NCI-H345 treated with DMSO at 0.1 percent for 48 hours (cell line): Measurements from ENCODE around the gene ZNF319.

ENCODE experiments used
- DNase-seq: peaks from one replicate; lab custom pipeline; 2025; ENCODE audit not compliant: unreplicated experiment; lab: John Stamatoyannopoulos, UW

The ZNF319 gene

DNA sequence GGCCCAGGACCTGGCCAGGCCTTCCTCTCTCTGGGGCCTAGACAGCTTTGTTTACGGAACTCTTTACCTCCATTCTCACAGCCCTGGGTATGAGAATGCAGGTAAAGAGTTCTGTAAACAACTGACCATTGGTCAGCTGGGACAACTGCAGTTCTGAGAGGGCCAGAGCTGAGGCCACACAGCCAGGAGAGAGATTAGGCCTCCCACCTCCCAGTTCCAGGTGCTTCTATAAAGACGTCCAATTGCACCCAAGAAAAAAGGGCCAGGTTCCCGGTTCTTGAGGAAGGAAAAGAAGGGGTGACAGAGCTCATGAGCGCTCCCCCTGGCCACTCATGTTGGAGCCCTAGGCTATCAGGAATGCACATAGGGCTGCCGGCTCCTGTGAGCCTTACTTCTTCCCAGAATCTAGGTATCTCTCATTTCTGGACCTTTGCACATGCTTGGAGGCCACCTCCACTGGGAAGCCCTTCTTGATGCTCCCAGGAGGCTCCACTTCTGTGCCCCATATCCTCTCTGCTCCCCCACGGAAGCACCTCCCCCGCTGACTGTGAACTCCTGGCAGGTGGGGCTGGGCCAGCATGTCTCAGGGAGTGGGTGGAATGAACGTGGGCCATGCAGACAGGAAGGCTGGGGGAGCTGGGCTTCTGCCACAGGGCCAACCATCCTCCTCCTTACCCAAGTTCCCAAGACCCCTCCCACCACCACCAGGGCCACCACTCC, 42.6 kb downstream of the ZNF319 start:
- DNase-seq, result no peak

DNA sequence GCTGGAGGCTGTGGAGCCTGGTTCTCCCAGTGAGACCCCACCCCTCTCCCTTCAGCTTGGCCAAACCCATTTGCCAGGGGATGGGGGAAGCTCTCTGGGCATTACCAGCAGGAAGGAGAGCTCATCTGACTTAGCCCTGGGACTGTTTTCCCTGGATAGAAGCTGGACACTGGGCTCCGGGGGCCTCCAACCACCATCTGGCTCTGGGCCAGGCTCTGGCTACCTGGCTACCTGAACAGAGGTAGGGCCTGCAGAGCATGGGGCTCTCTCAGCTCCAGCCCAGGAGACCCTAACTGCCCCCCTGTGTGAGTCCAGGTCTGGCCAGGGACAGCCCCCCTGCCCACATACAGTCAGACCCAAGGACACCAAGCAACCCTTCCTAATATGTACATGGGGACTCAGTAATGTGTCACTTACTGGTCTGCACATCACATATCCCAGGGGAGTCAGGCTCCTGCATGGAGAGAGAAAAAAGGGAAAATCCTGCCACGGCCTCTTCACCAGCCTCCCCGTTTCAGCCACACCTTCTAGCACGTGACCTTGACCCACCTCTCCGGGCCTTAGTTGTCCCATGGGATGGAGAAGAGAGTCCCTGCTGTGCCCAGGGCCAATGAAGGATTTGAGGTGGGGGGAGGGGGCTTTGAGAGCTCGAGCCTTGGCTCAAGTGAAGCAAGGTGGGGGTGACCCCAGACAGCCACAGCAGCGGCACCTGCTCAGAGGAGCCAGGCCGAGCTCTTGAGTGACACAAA, 43.4 kb downstream of the ZNF319 start:
- DNase-seq, result no peak

DNA sequence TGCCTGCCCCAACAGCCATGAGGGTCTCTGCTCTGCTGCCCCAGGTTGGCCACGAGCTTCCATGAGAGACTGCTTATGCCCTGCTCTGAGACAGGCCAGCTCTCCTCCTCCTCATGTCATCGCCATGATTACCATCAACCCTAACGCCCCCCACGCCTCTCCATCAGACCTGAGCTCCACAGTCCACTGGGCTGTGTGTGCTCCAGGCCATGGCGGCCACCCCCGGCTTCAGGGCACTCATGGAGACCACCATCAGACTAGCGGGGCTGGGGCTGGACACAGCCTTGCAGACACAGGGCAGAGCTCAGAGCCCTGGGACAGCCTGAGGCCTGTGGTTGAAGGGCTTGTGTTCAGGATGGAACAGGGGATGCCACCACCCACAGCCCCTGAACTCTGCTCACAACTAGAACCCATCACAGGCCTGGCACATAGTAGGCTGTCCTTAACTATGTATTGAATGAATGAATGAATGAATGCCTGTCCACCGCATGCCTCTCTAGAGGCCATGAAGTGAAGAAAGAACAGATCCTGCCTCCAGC, 44.1 kb downstream of the ZNF319 start:
- DNase-seq, result no peak

DNA sequence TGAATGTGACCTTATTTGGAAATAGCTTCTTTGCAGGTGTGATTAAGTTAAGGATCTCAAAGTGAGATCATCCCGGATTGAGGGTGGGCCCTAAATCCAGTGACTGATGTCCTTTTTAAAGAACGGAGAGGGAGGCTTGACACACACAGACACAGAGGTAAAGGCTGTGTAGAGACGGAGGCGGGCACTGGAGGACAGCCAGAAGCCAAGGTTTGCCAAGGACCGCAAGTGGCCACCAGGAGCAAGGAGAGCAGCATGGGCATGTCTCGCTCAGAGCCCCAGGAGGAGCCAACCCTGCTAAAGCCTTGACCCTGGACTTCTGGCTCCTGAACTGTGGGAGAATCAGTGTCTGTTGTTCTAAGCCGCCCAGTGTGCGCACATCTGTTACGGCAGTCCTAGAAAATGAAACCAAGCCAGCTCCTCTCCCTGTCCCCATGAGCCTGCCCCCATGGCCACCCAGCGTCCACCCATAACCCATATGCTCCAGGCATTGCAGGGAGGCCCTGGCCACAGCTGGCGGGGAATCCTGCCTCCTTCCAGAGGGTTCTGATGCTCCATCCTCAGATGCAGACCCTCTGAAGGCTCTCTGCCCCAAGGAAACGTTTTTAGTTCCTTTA, 44.8 kb downstream of the ZNF319 start:
- DNase-seq, result no peak

DNA sequence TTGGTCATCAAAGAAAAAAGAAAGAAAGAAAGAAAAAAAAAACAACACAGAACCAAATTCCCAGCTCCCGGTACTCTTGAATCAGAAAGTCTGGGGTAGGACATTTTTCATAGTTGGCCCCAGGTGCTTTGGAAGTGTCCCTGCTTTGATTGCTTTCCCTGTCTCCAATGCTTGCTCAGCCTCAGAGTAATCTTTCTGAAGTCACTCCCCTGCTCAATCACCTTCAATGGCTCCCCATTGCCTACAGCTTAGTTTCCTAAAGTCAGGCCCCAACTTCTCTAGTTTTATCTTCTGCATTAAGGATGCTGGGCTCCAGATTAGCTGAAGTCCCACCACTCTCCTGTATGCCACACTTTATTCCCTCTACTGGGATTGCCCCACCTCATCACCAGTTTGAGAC, 46.6 kb downstream of the ZNF319 start:
- no peak for DNase-seq

DNA sequence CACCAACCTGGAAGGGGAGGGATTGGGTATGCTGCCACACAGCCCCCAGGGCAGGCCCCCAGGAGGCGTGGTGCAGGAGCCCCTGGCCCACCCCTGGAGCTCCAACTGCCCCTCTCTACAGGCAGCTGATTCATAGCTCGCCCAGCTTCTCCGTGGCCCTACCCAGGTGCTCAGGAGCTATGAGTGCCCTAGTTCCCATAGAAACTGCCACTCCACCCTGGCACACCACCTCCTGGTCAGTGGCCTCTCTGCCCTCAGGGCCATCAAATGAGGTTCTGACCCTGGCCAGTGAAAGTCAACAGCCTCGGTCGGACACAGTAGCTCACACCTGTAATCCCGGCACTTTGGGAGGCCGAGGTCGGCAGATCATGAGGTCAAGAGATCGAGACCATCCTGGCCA, 47.6 kb downstream of the ZNF319 start:
- no peak for DNase-seq

DNA sequence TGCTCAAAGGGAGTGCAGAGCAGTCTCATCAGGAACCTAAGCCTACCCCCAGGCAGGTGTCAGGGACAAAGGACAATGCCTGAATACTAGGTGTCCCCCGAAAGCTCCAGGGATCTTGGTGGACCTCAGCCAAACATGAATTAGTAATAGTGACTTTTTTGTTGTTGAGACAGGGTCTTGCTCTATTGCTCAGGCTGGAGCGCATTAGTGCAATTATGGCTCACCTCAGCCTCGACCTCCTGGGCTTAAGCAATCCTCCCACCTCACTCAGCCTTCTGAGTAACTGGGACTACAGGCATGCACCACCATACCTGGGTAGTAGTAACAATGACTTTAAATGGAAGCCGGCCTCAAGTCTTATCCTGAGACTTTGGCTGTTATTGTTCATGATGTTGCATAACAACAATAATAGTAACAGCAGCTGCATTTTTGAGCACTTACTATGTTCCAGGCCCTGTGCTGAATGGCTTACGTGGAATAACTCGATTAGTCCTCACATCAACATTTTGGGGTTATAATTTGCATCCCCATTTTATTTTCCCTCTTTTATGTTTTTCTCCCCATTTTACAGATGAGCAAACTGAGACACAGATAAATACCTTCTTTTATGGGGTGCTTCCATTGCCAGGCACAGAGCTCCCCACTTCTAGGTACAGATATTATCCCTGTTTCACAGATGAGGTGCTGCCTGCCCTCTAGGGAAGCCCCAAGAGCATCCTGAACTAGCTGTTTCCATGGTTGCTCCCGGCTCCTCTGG, 49.1 kb downstream of the ZNF319 start:
- no peak for DNase-seq

DNA sequence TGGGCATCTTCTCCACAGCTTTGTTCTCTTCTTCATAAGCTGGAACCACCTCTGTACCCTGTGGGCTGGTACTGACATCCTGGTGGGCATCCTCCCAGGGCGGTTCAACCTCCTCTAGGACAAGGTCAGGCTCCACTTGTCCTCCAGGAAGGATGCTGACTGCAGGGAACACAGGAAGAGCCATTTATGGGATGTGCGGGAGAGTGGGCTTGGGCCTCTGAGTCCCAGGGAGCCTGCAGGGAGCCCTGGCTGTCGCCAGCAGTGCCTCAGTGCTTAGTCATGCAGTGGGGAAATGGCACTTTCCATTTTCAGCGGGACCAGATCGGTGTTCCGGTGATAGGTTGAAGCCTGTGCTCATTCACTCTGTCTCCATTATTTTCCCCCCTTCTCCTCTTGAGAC, 50.1 kb downstream of the ZNF319 start:
- no peak for DNase-seq

DNA sequence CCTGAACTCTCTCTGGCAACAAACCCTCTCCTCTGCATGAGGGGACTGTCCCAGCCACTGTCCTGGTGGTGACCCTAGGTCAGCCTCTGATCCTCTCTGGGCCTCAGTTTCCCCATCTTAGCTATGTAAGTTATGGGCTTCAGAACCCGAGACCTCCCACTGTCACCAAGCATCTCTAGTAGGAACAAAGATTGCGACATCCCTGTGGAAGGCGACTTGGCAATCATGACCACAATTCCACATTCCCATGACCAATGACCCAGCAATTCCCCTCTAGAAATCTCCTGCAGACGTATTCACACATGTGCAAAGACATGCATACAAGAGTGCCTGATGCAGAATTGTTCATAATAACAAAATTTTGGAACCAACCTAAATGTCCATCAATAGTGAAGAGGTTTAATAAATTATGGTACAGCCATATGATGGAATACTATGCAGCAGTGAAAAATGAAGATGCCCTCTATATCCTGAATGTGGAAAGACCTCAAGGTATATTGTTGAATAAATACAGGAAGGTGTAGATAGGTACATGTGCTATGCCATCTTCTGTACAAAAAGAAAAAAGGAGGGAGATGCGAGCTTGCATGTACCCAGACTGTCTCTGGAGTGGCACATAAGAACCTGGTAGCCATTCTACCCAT, 50.8 kb downstream of the ZNF319 start:
- DNase-seq, result no peak

DNA sequence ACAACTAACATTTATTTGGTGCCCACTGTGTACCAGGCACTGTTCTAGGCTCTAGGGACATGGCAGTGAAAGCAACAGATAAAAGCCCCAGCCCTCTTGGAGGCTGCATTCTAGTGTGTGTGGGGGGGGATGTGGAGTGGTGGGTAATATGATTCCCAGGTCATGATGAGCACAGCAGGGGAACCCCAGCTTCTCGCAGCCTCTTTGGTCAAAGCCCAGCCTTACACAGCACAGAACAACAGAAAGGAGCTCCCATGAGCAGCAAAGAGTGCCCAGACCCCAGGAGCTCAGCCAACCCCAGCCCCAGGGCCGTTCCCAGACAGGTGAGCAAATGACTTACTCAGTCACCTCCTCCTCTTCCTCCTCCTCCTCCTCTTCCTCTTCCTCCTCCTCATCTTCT, 51.5 kb downstream of the ZNF319 start:
- no peak for DNase-seq

DNA sequence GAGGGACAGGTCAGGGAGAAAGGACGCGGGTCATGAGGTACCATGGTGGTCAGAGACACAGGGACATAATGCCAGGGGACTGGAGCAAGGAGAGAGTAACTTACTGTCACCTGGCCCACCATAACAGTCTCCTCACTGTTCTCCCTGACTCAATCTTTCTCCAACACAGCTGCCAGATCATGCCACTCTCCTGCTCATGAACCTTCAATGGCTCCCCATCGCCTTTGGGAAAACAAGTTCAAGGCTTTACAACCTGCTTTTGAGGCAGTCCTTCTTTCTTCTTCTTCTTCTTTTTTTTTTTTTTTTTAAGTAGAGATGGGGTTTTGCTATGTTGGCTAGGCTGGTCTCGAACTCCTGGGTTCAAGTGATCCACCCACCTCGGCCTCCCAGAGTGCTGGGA, 52.4 kb downstream of the ZNF319 start:
- no peak for DNase-seq

DNA sequence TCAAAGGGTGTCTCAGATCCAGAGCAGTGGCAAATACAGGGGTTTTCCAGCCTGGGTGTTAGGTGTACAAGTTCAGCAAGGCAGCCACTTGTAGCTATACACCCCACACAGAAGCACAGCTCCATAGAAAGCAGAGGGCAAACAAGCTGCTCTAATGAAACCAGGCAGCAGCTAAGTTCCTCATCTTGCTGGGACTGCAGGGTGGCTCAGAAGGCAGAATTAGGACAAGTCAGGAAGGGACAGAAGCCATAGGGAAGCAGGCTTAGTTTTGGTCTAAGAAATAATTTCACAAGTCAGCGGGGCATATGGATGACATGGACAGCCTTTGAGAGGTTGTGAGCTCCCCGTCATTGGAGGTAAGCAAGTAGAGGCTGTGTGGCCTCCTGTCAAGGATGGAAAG, 53.2 kb downstream of the ZNF319 start:
- DNase-seq, result no peak

DNA sequence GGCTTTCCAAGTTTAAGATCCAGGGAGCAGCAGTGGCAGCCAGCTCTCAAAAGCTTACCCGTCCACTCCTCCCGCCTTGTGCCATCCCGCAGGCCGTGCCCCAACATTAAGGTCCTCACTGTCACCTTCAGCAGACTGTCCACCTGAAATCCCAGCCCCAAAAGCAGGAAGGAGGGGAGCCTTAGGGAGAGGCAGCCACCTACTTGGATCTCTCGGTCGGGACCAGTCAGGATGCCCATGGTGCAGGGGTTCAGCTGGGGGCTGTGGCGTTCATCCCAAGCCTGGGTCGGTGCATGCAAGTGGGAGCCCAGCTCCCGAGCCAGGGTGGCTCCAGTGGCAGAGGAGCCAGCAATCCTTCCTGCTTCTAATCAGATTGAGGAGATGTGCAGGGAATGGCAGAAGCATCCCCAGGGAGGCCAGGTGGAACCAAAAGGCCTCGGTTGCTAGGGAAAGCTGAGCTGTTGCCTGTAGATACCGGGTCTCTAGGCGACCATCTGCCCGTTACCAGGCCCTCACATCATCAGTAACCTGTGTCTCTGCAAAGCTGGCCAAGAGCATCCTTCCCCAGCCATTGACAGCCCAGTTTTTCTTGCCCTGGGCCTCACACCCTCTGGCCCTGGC, 54.2 kb downstream of the ZNF319 start:
- DNase-seq, result peak; percentile 2

DNA sequence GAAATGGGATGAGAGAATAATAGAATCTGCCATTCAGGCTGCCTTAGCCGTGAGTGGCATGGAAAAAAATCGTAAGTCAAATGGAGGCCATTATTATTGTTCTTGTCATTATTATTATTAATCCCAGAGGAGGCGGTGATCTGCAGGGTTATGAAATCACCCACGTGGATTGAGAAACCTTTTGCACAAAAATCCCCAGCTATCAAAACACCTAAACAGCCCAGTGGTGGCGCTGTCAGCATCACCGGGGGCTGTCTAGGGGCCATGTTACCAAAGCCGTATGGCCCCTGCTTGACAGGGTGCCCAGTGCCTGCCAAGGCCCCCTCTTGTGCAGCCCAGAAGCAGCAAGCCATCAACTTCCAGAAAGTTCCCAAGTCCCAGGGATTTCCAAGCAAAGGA, 54.7 kb downstream of the ZNF319 start:
- no peak for DNase-seq

DNA sequence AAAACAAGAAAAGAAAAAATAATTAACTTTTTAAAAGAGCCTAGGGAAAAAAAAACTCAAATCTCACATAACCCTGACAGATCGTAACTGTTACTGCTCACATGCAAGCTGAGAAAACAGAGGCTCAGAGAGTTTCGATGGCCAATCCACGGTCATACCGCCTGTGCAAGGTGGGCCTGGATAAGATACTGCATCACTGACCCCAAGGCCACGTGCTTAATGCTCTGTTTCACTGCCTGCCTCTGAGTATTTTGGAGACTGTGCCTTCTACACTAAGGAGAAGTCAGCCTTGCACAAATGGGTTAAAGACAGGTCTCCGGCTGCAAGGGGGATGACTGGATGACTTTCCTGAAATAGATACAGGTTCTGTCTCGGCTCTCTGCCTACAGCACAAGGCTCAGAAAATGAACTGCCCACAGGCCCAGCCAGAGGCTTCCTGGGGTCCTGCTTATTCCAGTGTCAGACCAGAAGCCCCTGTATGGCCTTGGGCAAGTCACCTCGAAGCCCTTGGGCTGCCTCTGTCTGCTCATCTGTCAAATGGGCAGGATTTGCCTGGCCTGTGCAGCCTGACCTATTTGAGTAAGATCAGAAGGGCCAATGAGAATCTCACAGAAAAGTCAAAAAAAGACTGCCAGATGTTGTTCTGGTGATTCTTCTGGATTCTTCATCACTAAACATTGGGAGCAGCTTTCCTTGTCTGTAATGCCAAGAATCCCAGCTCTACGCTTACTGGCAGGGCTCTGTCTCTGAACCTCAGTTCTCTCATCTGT, 55.3 kb downstream of the ZNF319 start:
- no peak for DNase-seq
